Neural cell (in vitro differentiated cells): Measurements from ENCODE around the gene BRINP1.

ENCODE experiments used
- CTCF ChIP-seq: fragments of 450-650 bp; IDR thresholded peaks from 2 replicates; pipeline ENCODE4 v1.5.1; 2014; ENCODE audit warnings: antibody characterized with exemption, mild to moderate bottlenecking, moderate library complexity; ENCODE audit not compliant: poor library complexity, severe bottlenecking
- MXI1 ChIP-seq: fragments of 450-650 bp; conservative IDR thresholded peaks from 2 replicates; pipeline ENCODE4 v1.6.1; 2014; ENCODE audit warnings: antibody characterized with exemption, mild to moderate bottlenecking; ENCODE audit not compliant: poor library complexity, severe bottlenecking
- POLR2AphosphoS5 ChIP-seq: IDR thresholded peaks from 2 replicates; pipeline ENCODE4 v1.6.1; 2012
- RAD21 ChIP-seq: fragments of 450-650 bp; conservative IDR thresholded peaks from 2 replicates; pipeline ENCODE4 v1.6.1; 2014; ENCODE audit warnings: antibody characterized with exemption, mild to moderate bottlenecking, moderate library complexity
- REST ChIP-seq: IDR thresholded peaks from 2 replicates; pipeline ENCODE4 v1.6.1; 2012; ENCODE audit warnings: borderline replicate concordance

- TF ChIP-seq CTCF (no peak), REST (no peak), POLR2AphosphoS5 (no peak), RAD21 (no peak), MXI1 (no peak)
Observed at GRCh38 chr9:119165131-119165530, 204.1 kb downstream of the BRINP1 start.
